ENCODE data around the gene NSFL1C. TPM values are rescaled to one million over a fixed set of nuclear protein-coding genes. Genes with fewer than 3 reads are reported as not detected.

Gene NSFL1C
- total RNA-seq, 4 donors from 2014 or later: 14.7 to 51.2 (median 48.8) TPM

DNA sequence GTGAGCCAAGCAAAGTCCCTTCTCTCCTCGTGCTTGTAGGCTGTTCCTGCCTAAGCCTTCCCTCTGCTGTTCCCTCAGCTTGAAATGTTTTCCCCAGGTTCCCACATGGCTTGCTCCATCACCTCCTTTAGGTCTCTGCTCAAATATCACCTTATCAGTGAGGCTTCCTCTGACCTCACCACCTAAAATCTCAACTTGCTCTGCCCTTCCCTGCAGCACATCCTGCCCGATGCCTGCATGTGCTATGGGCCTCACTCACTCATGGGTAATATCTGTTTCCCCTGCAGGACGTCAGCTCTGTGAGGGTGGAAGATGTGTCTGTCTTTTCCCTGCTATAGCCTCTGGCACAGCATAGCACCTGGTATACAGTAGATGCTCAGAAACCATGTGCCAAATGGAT, 43.9 kb downstream of the NSFL1C start:
- Histone ChIP-seq H3K36me3 (no peaks in the 10 kb centered on the region), H3K4me1 (peaks cover 0 to 9% (median 1%) of the 10 kb centered on the region in 4 donors), H3K27ac (no peak overlapping the region), H3K9me3 (peaks cover 0 to 4% of the 10 kb centered on the region in 2 donors), H3K4me3 (no peak overlapping the region), H3K27me3 (peaks cover 5% of the 10 kb centered on the region)
- TF ChIP-seq EP300 (IDR thresholded peaks at IDR 0.05; ENCODE audit: low read depth) (no peak), POLR2A (IDR thresholded peaks at IDR 0.05) (no peak), POLR2AphosphoS5 (IDR thresholded peaks at IDR 0.05) (no peak)
- TF ChIP-seq, protein P1, sequence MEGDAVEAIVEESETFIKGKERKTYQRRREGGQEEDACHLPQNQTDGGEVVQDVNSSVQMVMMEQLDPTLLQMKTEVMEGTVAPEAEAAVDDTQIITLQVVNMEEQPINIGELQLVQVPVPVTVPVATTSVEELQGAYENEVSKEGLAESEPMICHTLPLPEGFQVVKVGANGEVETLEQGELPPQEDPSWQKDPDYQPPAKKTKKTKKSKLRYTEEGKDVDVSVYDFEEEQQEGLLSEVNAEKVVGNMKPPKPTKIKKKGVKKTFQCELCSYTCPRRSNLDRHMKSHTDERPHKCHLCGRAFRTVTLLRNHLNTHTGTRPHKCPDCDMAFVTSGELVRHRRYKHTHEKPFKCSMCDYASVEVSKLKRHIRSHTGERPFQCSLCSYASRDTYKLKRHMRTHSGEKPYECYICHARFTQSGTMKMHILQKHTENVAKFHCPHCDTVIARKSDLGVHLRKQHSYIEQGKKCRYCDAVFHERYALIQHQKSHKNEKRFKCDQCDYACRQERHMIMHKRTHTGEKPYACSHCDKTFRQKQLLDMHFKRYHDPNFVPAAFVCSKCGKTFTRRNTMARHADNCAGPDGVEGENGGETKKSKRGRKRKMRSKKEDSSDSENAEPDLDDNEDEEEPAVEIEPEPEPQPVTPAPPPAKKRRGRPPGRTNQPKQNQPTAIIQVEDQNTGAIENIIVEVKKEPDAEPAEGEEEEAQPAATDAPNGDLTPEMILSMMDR (IDR thresholded peaks at IDR 0.05): no peak
- intact Hi-C loops (cut with DNase I; ENCODE audit: low total_unique reads): no loop called here
- in situ Hi-C loops (cut with MboI; ENCODE audit: low pct_ligation_motif_present in 1 of 4, low pct_unique_long_range_greater_than_20kb in 1 of 4, low sequenced_read_pairs in 3 of 4): no loop called here
- DNase-seq: no peak
- 58 to 68% methylated on average over 3 of the region's 3 CpGs for WGBS, 2 donors (ENCODE audit: low coverage in 1 of 2)

DNA sequence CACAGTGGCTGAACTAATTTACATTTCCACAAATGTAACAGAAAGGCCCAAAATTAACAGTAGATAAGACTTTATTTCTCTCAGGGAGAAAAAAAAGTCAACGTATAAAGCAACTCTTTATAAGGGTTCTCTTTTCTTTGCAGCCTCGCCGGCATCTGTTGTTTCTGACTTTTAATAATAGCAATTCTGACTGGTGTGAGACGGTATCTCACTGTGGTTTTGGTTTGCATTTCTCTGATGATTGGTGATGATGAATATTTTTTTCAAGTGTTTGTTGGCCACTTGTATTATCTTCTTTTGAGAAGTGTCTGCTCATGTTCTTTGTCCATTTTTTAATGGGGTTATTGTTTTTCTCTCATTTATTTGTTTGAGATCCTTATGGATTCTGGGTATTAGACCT, 46.6 kb downstream of the NSFL1C start:
- H3K36me3 ChIP-seq: no peaks in the 10 kb centered on the region
- peaks cover 0 to 4% of the 10 kb centered on the region in 2 donors for H3K9me3 ChIP-seq
- WGBS, 2 donors (ENCODE audit: low coverage in 1 of 2): 87 to 100% methylated on average over 4 of the region's 4 CpGs
- H3K4me1 ChIP-seq: peaks cover 0 to 9% (median 0%) of the 10 kb centered on the region in 4 donors
- TF ChIP-seq EP300 (IDR thresholded peaks at IDR 0.05; ENCODE audit: low read depth) (no peak), POLR2AphosphoS5 (IDR thresholded peaks at IDR 0.05) (no peak), POLR2A (IDR thresholded peaks at IDR 0.05) (no peak)
- TF ChIP-seq, protein P1 (IDR thresholded peaks at IDR 0.05): no peak
- intact Hi-C loops (cut with DNase I; ENCODE audit: low total_unique reads) (no loop called here), in situ Hi-C loops (cut with MboI; ENCODE audit: low pct_ligation_motif_present in 1 of 4, low pct_unique_long_range_greater_than_20kb in 1 of 4, low sequenced_read_pairs in 3 of 4) (no loop called here)
- no peak for DNase-seq
- no peak overlapping the region for H3K27ac ChIP-seq
- H3K27me3 ChIP-seq: peaks cover 7% of the 10 kb centered on the region
- no peak overlapping the region for H3K4me3 ChIP-seq

DNA sequence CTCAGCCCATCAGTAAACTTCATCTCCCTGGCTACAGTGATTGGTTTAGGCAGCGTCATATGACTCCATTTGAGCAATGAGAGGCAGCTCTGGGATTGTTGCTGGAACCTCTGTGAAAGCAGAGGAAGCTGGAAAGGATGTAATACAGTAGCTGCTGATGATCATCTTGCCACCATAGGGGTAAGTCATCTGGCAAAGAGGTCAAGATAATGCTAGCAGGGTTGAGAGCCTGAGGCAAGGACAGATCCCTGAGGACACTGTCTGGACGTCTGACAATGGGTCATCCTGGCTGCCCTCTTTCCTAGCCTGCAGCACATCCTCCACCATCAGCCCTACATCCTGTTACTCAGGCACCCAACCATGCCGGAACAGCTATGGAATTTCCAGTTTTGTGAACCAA, 48.3 kb downstream of the NSFL1C start:
- no peaks in the 10 kb centered on the region for H3K36me3 ChIP-seq
- H3K27me3 ChIP-seq: peaks cover 7% of the 10 kb centered on the region
- TF ChIP-seq POLR2A (IDR thresholded peaks at IDR 0.05) (no peak), POLR2AphosphoS5 (IDR thresholded peaks at IDR 0.05) (no peak), EP300 (IDR thresholded peaks at IDR 0.05; ENCODE audit: low read depth) (no peak)
- TF ChIP-seq, protein P1 (IDR thresholded peaks at IDR 0.05): no peak
- in situ Hi-C loops (cut with MboI; ENCODE audit: low pct_ligation_motif_present in 1 of 4, low pct_unique_long_range_greater_than_20kb in 1 of 4, low sequenced_read_pairs in 3 of 4): no loop called here
- no peak overlapping the region for H3K27ac ChIP-seq
- H3K4me1 ChIP-seq: no peaks in the 10 kb centered on the region
- no peak for DNase-seq
- 57 to 86% methylated on average over 1 to 3 of the region's 3 CpGs for WGBS, 2 donors (ENCODE audit: low coverage in 1 of 2)
- intact Hi-C loops (cut with DNase I; ENCODE audit: low total_unique reads): no loop called here
- peaks cover 0 to 4% of the 10 kb centered on the region in 2 donors for H3K9me3 ChIP-seq
- H3K4me3 ChIP-seq: no peak overlapping the region

GRCh38 chr20:1417790-1418189, 48.9 kb downstream of the NSFL1C start:
- Histone ChIP-seq H3K27ac (no peak overlapping the region), H3K4me1 (no peaks in the 10 kb centered on the region), H3K4me3 (no peak overlapping the region), H3K27me3 (peaks cover 7% of the 10 kb centered on the region), H3K9me3 (peaks cover 0 to 4% of the 10 kb centered on the region in 2 donors), H3K36me3 (no peaks in the 10 kb centered on the region)
- intact Hi-C loops (cut with DNase I; ENCODE audit: low total_unique reads) (no loop called here), in situ Hi-C loops (cut with MboI; ENCODE audit: low pct_ligation_motif_present in 1 of 4, low pct_unique_long_range_greater_than_20kb in 1 of 4, low sequenced_read_pairs in 3 of 4) (no loop called here)
- TF ChIP-seq, protein P1 (IDR thresholded peaks at IDR 0.05): no peak
- no peak for TF ChIP-seq POLR2AphosphoS5 (IDR thresholded peaks at IDR 0.05)
- TF ChIP-seq POLR2A (IDR thresholded peaks at IDR 0.05): no peak
- no peak for TF ChIP-seq EP300 (IDR thresholded peaks at IDR 0.05; ENCODE audit: low read depth)
- DNase-seq: no peak
